Measurements from ENCODE around the gene KIF5A. TPM values are rescaled to one million over a fixed set of nuclear protein-coding genes. Genes with fewer than 3 reads are reported as not detected.

Gene KIF5A
- total RNA-seq, 1 donor: 0.72 TPM

DNA sequence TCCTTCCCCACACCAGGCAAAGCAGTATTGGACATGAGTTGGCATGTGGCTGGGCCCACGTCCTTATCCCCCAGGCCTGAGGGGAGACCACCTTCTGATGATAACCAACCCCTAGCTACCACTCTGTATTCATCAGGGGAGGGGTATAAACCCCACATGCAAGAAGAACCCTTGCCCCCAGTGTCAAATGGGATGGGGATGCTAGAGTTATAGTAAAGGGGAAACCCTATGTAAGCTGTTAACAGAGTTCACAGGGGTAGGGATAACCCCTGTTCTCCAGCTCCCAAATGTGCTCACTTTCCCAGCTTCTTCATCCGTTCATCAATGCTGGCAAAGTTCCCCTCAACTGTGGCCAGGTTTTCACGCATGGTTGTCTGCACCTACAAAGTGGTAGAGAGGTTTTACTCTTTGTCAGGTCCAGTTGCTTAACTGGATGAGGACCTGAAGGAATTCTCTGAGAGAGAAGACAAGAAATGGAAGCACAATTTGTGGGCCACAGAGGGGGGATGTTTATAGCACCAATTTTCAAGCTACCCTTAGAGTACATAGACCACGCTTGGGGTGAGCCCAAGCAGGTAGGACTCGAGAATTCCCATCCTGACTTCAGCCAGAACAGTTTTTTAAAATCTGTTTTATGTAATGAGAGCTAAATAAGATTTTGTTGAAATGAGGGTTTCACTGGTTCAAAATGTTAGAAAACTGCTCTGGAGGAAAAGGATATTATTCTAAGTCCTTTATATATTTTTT is 19.3 kb upstream of the KIF5A start:
- no peak overlapping the region for H3K4me3 ChIP-seq (ENCODE audit: low read depth, low read length)
- no peak for DNase-seq (ENCODE audit: low read depth)
- TF ChIP-seq, protein P1, sequence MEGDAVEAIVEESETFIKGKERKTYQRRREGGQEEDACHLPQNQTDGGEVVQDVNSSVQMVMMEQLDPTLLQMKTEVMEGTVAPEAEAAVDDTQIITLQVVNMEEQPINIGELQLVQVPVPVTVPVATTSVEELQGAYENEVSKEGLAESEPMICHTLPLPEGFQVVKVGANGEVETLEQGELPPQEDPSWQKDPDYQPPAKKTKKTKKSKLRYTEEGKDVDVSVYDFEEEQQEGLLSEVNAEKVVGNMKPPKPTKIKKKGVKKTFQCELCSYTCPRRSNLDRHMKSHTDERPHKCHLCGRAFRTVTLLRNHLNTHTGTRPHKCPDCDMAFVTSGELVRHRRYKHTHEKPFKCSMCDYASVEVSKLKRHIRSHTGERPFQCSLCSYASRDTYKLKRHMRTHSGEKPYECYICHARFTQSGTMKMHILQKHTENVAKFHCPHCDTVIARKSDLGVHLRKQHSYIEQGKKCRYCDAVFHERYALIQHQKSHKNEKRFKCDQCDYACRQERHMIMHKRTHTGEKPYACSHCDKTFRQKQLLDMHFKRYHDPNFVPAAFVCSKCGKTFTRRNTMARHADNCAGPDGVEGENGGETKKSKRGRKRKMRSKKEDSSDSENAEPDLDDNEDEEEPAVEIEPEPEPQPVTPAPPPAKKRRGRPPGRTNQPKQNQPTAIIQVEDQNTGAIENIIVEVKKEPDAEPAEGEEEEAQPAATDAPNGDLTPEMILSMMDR (IDR thresholded peaks at IDR 0.05; ENCODE audit: insufficient read depth, low read length): no peak

DNA sequence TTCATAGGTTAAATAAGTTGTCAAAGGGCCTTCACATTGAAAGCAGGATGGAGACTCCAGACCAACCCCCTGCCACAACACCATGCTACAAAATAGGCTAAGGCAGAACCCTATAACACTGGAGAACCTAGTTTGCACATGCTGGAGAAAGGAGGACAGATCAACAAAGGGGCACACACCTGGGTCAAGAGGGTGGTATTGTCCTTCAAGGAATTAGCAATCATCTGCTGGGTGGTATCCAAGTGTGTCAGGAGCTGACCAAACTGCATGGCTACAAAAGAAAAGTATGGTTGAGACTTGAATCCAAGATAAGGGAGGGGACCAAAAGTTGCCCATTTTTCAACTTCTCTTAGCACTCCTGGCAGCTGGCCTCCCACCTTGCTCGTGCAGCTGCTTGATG is 18.0 kb upstream of the KIF5A start:
- H3K4me3 ChIP-seq (ENCODE audit: low read depth, low read length): no peak overlapping the region
- TF ChIP-seq, protein P1 (IDR thresholded peaks at IDR 0.05; ENCODE audit: insufficient read depth, low read length): no peak
- DNase-seq (ENCODE audit: low read depth): no peak

DNA sequence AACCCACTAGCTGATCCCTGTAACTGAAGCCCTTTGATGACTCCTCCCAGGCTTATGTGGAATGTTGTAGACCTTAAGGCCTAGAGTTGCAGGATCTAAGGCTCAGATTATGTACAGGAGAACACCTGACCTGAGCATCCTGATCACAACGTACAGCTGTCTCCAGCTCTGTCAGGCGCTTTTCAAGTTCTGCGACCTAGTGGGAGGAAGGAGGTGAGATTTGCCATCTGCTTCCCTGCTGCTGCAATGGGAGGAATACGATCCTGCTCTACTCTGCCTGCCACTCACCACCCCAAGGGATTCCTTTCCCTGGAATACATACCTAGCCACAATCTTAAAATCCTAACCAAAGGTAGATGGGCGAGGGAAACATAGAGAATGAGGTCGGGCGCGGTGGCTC is 16.7 kb upstream of the KIF5A start:
- TF ChIP-seq, protein P1 (IDR thresholded peaks at IDR 0.05; ENCODE audit: insufficient read depth, low read length): no peak
- no peak for DNase-seq (ENCODE audit: low read depth)
- H3K4me3 ChIP-seq (ENCODE audit: low read depth, low read length): no peak overlapping the region

DNA sequence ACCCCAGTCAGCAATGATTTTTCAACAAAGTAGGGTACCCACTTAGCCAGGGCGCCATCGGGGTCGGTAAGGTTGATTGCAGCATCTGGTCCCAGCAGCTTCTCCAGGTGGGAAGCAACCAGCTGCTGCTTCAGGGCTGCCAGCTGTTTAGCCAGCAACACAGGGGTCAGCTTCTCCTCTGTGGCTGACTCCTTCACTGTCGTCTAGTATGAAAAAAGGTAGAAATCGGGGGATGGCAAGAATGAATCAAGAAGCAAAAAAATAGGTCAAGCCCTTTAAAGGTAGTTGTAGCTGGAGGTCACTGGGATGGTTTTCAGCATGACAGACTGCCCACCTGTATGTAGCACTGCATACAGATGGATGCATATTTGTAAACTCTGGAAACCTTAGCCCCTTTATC is 15.6 kb upstream of the KIF5A start:
- H3K4me3 ChIP-seq (ENCODE audit: low read depth, low read length): no peak overlapping the region
- TF ChIP-seq, protein P1 (IDR thresholded peaks at IDR 0.05; ENCODE audit: insufficient read depth, low read length): no peak
- no peak for DNase-seq (ENCODE audit: low read depth)

DNA sequence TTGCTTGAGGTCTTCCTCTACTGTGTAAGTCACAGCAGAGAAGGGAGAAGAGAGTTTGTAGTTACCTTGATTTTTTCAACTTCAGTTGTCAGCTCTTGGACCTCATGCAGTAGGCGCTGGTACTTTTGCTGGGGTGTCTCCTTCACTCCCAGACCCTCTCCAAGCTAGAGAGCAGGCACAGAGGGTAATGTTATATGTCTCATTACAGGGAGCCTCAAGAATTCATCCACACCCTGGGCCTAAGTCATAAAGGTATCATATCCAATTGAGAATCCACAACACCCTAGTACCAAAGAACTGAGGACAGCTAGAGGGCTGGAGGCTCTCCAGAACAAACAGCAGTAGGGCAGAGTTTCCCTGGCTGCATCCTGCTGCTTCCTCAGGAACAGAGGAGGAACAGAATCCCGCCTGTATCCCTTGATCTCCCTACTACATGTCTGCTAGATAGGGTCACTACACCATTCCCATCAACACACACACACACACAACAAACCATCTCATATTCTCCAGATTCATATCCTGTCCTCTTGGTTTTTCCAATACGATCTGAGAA is 14.8 kb upstream of the KIF5A start:
- H3K4me3 ChIP-seq (ENCODE audit: low read depth, low read length): no peak overlapping the region
- DNase-seq (ENCODE audit: low read depth): no peak
- TF ChIP-seq, protein P1 (IDR thresholded peaks at IDR 0.05; ENCODE audit: insufficient read depth, low read length): no peak

DNA sequence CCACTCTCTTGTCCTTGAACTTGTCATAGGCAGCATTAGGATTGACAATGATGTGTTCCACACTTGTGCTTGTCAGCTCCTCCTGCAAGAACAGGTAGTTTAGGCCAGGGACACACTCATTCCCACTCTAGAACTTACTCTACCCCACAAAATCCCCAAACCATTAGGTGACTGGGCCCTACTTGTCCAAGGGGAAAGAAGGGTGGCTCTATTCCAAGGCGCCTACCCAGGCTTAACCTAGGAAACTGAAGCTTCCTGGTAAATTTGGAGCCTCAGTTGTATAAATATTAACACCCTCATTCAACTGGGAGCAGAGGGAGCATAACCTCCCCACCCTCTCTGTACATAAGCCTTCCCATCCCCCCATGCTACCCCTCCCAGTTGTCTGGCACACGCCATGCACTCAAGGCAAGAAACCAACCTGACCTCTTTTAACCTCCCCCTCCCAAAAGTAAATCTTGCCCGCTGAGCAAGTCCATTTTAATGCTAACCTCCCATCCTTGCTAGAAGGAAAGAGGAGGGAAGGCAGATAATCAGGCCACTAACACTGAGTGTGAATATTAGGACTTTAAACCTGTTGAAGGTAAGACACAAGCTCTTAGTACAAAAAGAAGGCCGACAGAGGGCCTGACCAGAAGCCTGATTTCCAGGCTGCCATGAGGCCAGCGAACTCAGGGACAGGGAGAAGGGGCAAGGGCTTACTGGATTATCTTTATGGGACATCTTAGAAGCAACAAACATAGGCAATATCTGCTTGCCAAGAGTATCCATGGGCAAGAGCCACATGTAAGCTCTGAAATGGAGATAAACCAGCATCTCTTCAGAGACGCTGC is 13.9 kb upstream of the KIF5A start:
- DNase-seq (ENCODE audit: low read depth): no peak
- H3K4me3 ChIP-seq (ENCODE audit: low read depth, low read length): no peak overlapping the region
- TF ChIP-seq, protein P1 (IDR thresholded peaks at IDR 0.05; ENCODE audit: insufficient read depth, low read length): no peak

Data from fibroblast of the aortic adventitia (primary cell).